Spleen (tissue), 7 donors: ENCODE measurements around the gene PAPLN.

Experiments
- POLR2A ChIP-seq, 3 donors: fragments of 450-650 bp; IDR thresholded peaks; one replicate each; pipeline ENCODE4 v1.5.1; 2017; ENCODE audit warnings: antibody characterized with exemption in 3 of 3, mild to moderate bottlenecking in 1 of 3
- TF ChIP-seq, protein P1 (sequence below), 11 experiments: fragments of 200-600 bp in 7 of 11; fragments of 450-650 bp in 4 of 11; sonication (generic) in 4 of 11; IDR thresholded peaks in 8 of 11; conservative IDR thresholded peaks in 3 of 11; 1 replicate in 7 of 11; 2 replicates in 4 of 11; pipeline versions ENCODE4 v1.4.0 to v1.8.0; 2016 to 2021; ENCODE audit warnings: antibody characterized with exemption in 11 of 11, inconsistent platforms in 4 of 11, mild to moderate bottlenecking in 1 of 11
- donor health status: DM: no; HTN: no; CAD: no; lungs with moderate emphysema.
- donor health status: DM: no; HTN: no; CAD: no.
- donor health status: DM: no; HTN: no; CAD: no.

DNA sequence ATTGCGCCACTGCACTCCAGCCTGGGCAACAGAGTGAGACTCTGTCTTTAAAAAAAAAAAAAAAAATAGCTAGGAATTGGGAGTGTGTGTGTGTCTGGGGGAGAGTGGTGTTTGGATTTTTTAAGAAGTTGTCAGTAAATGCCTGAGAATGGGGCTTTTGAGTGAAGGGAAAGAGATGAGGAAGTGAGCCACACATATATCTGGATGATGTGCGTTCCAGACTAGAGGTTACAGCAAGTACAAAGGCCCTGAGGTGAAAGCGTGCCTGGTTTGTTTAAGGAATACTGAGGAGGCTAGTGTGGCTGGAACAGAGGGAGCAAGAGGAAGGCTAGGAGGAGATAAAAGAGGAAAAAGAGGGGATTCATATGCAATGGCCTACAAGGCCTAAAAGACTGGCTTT is 70.0 kb downstream of the PAPLN start:
- TF ChIP-seq, protein P1, sequence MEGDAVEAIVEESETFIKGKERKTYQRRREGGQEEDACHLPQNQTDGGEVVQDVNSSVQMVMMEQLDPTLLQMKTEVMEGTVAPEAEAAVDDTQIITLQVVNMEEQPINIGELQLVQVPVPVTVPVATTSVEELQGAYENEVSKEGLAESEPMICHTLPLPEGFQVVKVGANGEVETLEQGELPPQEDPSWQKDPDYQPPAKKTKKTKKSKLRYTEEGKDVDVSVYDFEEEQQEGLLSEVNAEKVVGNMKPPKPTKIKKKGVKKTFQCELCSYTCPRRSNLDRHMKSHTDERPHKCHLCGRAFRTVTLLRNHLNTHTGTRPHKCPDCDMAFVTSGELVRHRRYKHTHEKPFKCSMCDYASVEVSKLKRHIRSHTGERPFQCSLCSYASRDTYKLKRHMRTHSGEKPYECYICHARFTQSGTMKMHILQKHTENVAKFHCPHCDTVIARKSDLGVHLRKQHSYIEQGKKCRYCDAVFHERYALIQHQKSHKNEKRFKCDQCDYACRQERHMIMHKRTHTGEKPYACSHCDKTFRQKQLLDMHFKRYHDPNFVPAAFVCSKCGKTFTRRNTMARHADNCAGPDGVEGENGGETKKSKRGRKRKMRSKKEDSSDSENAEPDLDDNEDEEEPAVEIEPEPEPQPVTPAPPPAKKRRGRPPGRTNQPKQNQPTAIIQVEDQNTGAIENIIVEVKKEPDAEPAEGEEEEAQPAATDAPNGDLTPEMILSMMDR (IDR thresholded peaks at IDR 0.05 in 8 of 11, conservative IDR thresholded peaks at IDR 0.05 in 3 of 11): no peak
- TF ChIP-seq POLR2A (IDR thresholded peaks at IDR 0.05): no peak
